H9 (cell line): ENCODE results near the gene CNPY2. TPM values are rescaled to one million over a fixed set of nuclear protein-coding genes. Genes with fewer than 3 reads are reported as not detected.

Experiments
- DNase-seq: peaks from one replicate; pipeline ENCODE4 v3.0.0-alpha.2; 2017
- H2AFZ ChIP-seq: one replicate; pipeline ENCODE4 v1.6.1; 2013; ENCODE audit warnings: mild to moderate bottlenecking, low read length, control low read depth, moderate library complexity
- H2AK5ac ChIP-seq: 2 replicates; pipeline ENCODE4 v1.6.1; 2013; ENCODE audit warnings: low read length, control low read depth, mixed read lengths; ENCODE audit not compliant: insufficient read length
- H2BK120ac ChIP-seq: one replicate; pipeline ENCODE4 v1.6.1; 2013; ENCODE audit warnings: low read depth, mild to moderate bottlenecking, low read length, control low read depth, inconsistent platforms; ENCODE audit not compliant: poor library complexity, severe bottlenecking
- H2BK12ac ChIP-seq: 2 replicates; pipeline ENCODE4 v1.6.1; 2013; ENCODE audit warnings: low read length, control low read depth, mixed read lengths, low read depth; ENCODE audit not compliant: insufficient read length
- H2BK15ac ChIP-seq: 2 replicates; pipeline ENCODE4 v1.6.1; 2013; ENCODE audit warnings: low read depth, low read length, control low read depth
- H2BK20ac ChIP-seq: one replicate; pipeline ENCODE4 v1.6.1; 2013; ENCODE audit warnings: low read depth, mild to moderate bottlenecking, low read length, control low read depth, inconsistent platforms; ENCODE audit not compliant: poor library complexity, severe bottlenecking
- H2BK5ac ChIP-seq: 2 replicates; pipeline ENCODE4 v1.6.1; 2013; ENCODE audit warnings: low read length, control low read depth, mixed read lengths; ENCODE audit not compliant: insufficient read length
- H3K14ac ChIP-seq: 2 replicates; pipeline ENCODE4 v1.6.1; 2013; ENCODE audit warnings: low read length, control low read depth; ENCODE audit not compliant: insufficient read depth
- H3K18ac ChIP-seq: 2 replicates; pipeline ENCODE4 v1.6.1; 2013; ENCODE audit warnings: low read depth, mild to moderate bottlenecking, mixed read lengths, low read length, control low read depth; ENCODE audit not compliant: insufficient read length
- H3K23ac ChIP-seq: 2 replicates; pipeline ENCODE4 v1.6.1; 2013; ENCODE audit warnings: low read length, control low read depth, mixed read lengths, low read depth; ENCODE audit not compliant: insufficient read length
- H3K23me2 ChIP-seq: 2 replicates; pipeline ENCODE4 v1.6.1; 2013; ENCODE audit warnings: low read depth, mild to moderate bottlenecking, mixed read lengths, low read length, control low read depth; ENCODE audit not compliant: insufficient read length, poor library complexity, severe bottlenecking
- H3K27ac ChIP-seq: 2 replicates; pipeline ENCODE4 v1.5.1; 2013; ENCODE audit warnings: low read length, control low read depth, mixed read lengths, low read depth; ENCODE audit not compliant: insufficient read length
- H3K27me3 ChIP-seq: 2 replicates; pipeline ENCODE4 v1.6.1; 2013; ENCODE audit warnings: low read length, control low read depth, inconsistent platforms; ENCODE audit not compliant: insufficient read depth
- H3K4ac ChIP-seq: 2 replicates; pipeline ENCODE4 v1.6.1; 2013; ENCODE audit warnings: low read depth, mild to moderate bottlenecking, control low read depth, inconsistent platforms, low read length, moderate library complexity
- H3K4me1 ChIP-seq: 2 replicates; pipeline ENCODE4 v1.6.1; 2013; ENCODE audit warnings: low read length, control low read depth, inconsistent platforms; ENCODE audit not compliant: insufficient read depth
- H3K4me2 ChIP-seq: 2 replicates; pipeline ENCODE4 v1.6.1; 2013; ENCODE audit warnings: low read length, control low read depth, mixed read lengths; ENCODE audit not compliant: insufficient read length, insufficient read depth
- H3K56ac ChIP-seq: 2 replicates; pipeline ENCODE4 v1.6.1; 2013; ENCODE audit warnings: low read depth, mild to moderate bottlenecking, mixed read lengths, low read length, control low read depth; ENCODE audit not compliant: insufficient read length
- H3K79me1 ChIP-seq: 2 replicates; pipeline ENCODE4 v1.6.1; 2013; ENCODE audit warnings: low read depth, mild to moderate bottlenecking, moderate library complexity, low read length, control low read depth, inconsistent platforms; ENCODE audit not compliant: insufficient read depth, poor library complexity, severe bottlenecking
- H3K79me2 ChIP-seq: 2 replicates; pipeline ENCODE4 v1.6.1; 2013; ENCODE audit warnings: low read length, control low read depth, inconsistent platforms; ENCODE audit not compliant: insufficient read depth
- H3K9ac ChIP-seq: 2 replicates; pipeline ENCODE4 v1.6.1; 2013; ENCODE audit warnings: low read length, control low read depth, mixed read lengths; ENCODE audit not compliant: insufficient read length; ENCODE audit errors: extremely low read depth
- H3K9me3 ChIP-seq: one replicate; pipeline ENCODE4 v1.6.1; 2013; ENCODE audit warnings: low read depth, low read length, inconsistent platforms; ENCODE audit not compliant: control insufficient read depth
- H3T11ph ChIP-seq: one replicate; pipeline ENCODE4 v1.6.1; 2013; ENCODE audit warnings: mild to moderate bottlenecking, low read length, control low read depth, inconsistent platforms
- H4K20me1 ChIP-seq: one replicate; pipeline ENCODE4 v1.6.1; 2013; ENCODE audit not compliant: control insufficient read depth, insufficient read length, insufficient read depth
- H4K5ac ChIP-seq: 2 replicates; pipeline ENCODE4 v1.6.1; 2013; ENCODE audit warnings: low read depth, mild to moderate bottlenecking, mixed read lengths, low read length, control low read depth; ENCODE audit not compliant: insufficient read length
- H4K8ac ChIP-seq: replicated peaks from 2 replicates; pipeline ENCODE4 v1.6.1; 2013; ENCODE audit warnings: low read length, control low read depth, mixed read lengths, low read depth; ENCODE audit not compliant: insufficient read length
- H4K91ac ChIP-seq: 2 replicates; pipeline ENCODE4 v1.6.1; 2013; ENCODE audit warnings: low read depth, mild to moderate bottlenecking, moderate library complexity, mixed read lengths, low read length, control low read depth; ENCODE audit not compliant: insufficient read length
- H3K27ac Mint-ChIP-seq, 3 experiments: 2 replicates in 2 of 3; 3 replicates in 1 of 3; pipeline ENCODE4 v1.8.0; 2020 to 2021; ENCODE audit warnings: mixed read lengths in 3 of 3, mild to moderate bottlenecking in 1 of 3, moderate library complexity in 1 of 3
- H3K27me3 Mint-ChIP-seq: 2 replicates; pipeline ENCODE4 v1.8.0; 2021; ENCODE audit warnings: low read depth, mild to moderate bottlenecking, moderate library complexity, mixed read lengths
- H3K36me3 Mint-ChIP-seq, 3 experiments: 2 replicates in 2 of 3; 3 replicates in 1 of 3; pipeline ENCODE4 v1.8.0; 2020 to 2021; ENCODE audit warnings: low read depth in 3 of 3, mixed read lengths in 3 of 3; ENCODE audit not compliant: insufficient read depth in 1 of 3
- H3K4me1 Mint-ChIP-seq, 2 experiments: 2 replicates each; pipeline ENCODE4 v1.8.0; 2020; ENCODE audit warnings: mixed read lengths in 2 of 2
- H3K4me3 Mint-ChIP-seq, 2 experiments: 2 replicates in 1 of 2; 3 replicates in 1 of 2; pipeline ENCODE4 v1.8.0; 2020 to 2021; ENCODE audit warnings: mild to moderate bottlenecking in 2 of 2, mixed read lengths in 2 of 2, moderate library complexity in 1 of 2
- H3K9me3 Mint-ChIP-seq, 2 experiments: 2 replicates in 1 of 2; 3 replicates in 1 of 2; pipeline ENCODE4 v1.8.0; 2020; ENCODE audit warnings: mild to moderate bottlenecking in 2 of 2, mixed read lengths in 2 of 2, moderate library complexity in 1 of 2
- CTCF ChIP-seq: fragments of 200-600 bp; sonication (generic); conservative IDR thresholded peaks from 3 replicates; pipeline ENCODE4 v1.8.0; 2021; ENCODE audit warnings: antibody characterized with exemption, mild to moderate bottlenecking
- WGBS: extraction: QIAGEN DNeasy Blood & Tissue Kit; methylation state at CpG from one replicate; pipeline ENCODE4 v1.1.7; 2013; ENCODE audit warnings: missing lambda C conversion rate, low lambda C conversion rate, mixed read lengths; ENCODE audit not compliant: insufficient read length; ENCODE audit errors: extremely low coverage; 5-methylcytosine and 5-hydroxymethylcytosine counted together
- total RNA-seq: library from RNA; stranded (reverse); gene quantifications from 2 replicates; pipeline ENCODE4 v1.2.1, GENCODE V29; 2021

The CNPY2 gene
- total RNA-seq, 1 experiment from 2014 or later = 221 TPM

GRCh38 chr12:56362130-56363059, 46.6 kb upstream of the CNPY2 start, which contains the start of gene APOF:
TSS of gene APOF (minus strand) at chr12:56362857. CDS start at chr12:56362745, 112 bp downstream.
- no peak within 1 kb of the TSS for H3K14ac ChIP-seq
- WGBS = no CpG with 5 or more reads among the region's 10 CpGs
- H4K91ac ChIP-seq = no peak within 1 kb of the TSS
- H2BK20ac ChIP-seq = no peak within 1 kb of the TSS
- no peak within 1 kb of the TSS for H3K4me2 ChIP-seq
- no peak within 1 kb of the TSS for H4K5ac ChIP-seq
- no peak within 1 kb of the TSS for H3K56ac ChIP-seq
- H2AFZ ChIP-seq = no peak within 1 kb of the TSS
- H3K9ac ChIP-seq = no peak within 1 kb of the TSS
- no peak within 1 kb of the TSS for H3T11ph ChIP-seq
- no peaks in the 10 kb centered on the region for H3K9me3 Mint-ChIP-seq
- no peaks in the 10 kb centered on the region for H3K27me3 ChIP-seq
- peak within 1 kb of the TSS; percentile 92; a peak in 3 of 5 replicates for H3K4me3 Mint-ChIP-seq
- no peak within 1 kb of the TSS for H3K23ac ChIP-seq
- H3K27me3 Mint-ChIP-seq = peaks cover 10% of the 10 kb centered on the region; the same call in 1 of the 2 replicates
- no peak within 1 kb of the TSS for H4K8ac ChIP-seq
- H3K79me1 ChIP-seq = no peaks in the 10 kb centered on the region
- no peaks in the 10 kb centered on the region for H3K4me1 ChIP-seq
- no peak within 1 kb of the TSS for H2AK5ac ChIP-seq
- H2BK120ac ChIP-seq = no peak within 1 kb of the TSS
- H2BK15ac ChIP-seq = no peak within 1 kb of the TSS
- H3K4me1 Mint-ChIP-seq = peaks cover 10 to 12% of the 10 kb centered on the region in 2 experiments
- no peaks in the 10 kb centered on the region for H3K79me2 ChIP-seq
- no peaks in the 10 kb centered on the region for H3K36me3 Mint-ChIP-seq
- no peak for DNase-seq
- H4K20me1 ChIP-seq = no peaks in the 10 kb centered on the region
- H3K27ac ChIP-seq = no peak within 1 kb of the TSS
- H3K23me2 ChIP-seq = no peaks in the 10 kb centered on the region
- no peak within 1 kb of the TSS for H2BK12ac ChIP-seq
- no peak for TF ChIP-seq CTCF
- no peak within 1 kb of the TSS; the same call in 1 of the 2 replicates for H3K4ac ChIP-seq
- H3K18ac ChIP-seq = no peak within 1 kb of the TSS
- H2BK5ac ChIP-seq = no peak within 1 kb of the TSS
- H3K9me3 ChIP-seq = no peaks in the 10 kb centered on the region
- no peak within 1 kb of the TSS for H3K27ac Mint-ChIP-seq
